Right lobe of liver (tissue), 4 donors: ENCODE results near the gene ZRANB1.

ENCODE experiments used
- CTCF ChIP-seq, 4 donors: fragments of 200-600 bp in 3 of 4; fragments of 450-650 bp in 1 of 4; IDR thresholded peaks; one replicate each; pipeline versions ENCODE4 v1.5.1 to v1.8.0; 2016 to 2022; ENCODE audit warnings: antibody characterized with exemption in 4 of 4, mild to moderate bottlenecking in 2 of 4
- POLR2A ChIP-seq: fragments of 450-650 bp; IDR thresholded peaks from one replicate; pipeline ENCODE4 v1.6.1; 2017; ENCODE audit warnings: antibody characterized with exemption, mild to moderate bottlenecking
- donor health status: DM: no; HTN: no; CAD: no.
- donor health status: DM: no; HTN: no; CAD: no.
- donor health status: DM: no; HTN: yes; CAD: no.

GRCh38 chr10:125004571-125005311 lies 62.8 kb downstream of the ZRANB1 start:
- TF ChIP-seq POLR2A: no peak
- no peak for TF ChIP-seq CTCF (IDR thresholded peaks at IDR 0.05)
